GM18517 (cell line): ENCODE data around the gene DRD2.

Experiments
- ATAC-seq: cut with Tn5 transposase; IDR thresholded peaks from one replicate; pipeline ENCODE4 v1.9.1; 2021; ENCODE audit warnings: mild to moderate bottlenecking, moderate library complexity; ENCODE audit not compliant: unreplicated experiment

Gene DRD2

GRCh38 chr11:113377681-113378412 is 97.4 kb downstream of the DRD2 start:
- no peak for ATAC-seq

DNA sequence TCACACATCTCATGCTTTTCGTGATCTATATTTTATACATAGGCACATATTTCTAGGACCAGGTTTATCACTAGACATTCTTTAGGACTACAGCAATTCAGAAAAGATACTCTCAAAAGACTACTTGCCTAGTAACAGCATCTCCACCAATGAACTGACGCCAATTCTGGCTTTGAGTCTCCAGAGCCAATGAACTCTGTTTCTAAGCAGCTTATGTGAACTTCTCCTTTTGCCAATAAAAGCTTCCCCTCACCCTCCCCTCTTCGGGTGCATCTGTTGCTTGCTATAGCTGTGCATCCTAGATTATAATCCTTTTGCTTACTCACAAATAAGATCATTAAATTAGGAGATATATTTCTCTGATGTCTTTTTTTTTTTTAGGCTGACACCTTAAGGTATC is 99.0 kb downstream of the DRD2 start:
- no peak for ATAC-seq

DNA sequence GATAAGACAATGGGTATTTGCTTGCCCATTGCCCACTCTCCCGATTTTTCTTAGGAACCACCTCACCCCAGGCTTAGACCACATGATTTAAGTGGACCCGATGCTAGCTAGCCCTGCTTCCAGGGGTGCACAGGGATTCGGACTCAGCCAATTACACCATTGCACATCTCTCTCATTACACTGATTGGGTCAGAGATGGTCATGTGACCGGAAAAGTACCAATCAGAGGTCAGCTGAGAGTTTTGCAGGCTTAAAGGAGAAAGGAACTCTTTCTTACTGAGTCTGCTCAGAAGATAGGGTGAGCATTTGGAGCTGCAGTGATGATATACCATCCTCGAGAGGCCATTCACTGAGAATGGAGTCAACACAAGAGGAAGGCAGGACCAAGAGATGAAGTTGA is 99.8 kb downstream of the DRD2 start:
- ATAC-seq: no peak

DNA sequence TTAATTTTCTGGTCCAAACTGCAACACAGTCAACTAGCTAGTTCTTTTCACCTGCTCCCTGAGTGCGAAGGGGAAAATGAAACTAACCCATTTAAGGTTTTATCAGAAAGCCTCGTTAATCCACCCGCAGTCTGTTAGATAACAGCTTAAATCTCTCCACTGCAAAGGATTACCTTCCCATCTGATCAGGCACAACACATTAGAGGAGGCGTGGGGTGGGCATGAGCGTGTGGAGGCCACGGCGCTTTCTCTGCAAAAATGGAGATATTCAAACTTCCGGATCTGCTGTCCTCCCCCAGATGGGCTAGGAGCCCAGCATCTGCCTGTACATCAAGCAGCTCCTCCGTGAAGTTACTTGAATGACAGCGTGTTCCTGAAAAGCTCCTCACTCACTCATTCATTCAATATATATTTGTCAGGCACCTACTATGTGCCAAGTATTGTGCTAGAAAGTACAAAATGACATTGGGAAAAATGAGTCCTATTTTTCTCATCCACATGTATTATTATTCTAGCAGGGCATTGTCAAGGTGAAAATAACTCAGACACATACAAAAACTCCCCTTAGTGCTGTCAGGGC is 101.1 kb downstream of the DRD2 start:
- ATAC-seq: no peak

DNA sequence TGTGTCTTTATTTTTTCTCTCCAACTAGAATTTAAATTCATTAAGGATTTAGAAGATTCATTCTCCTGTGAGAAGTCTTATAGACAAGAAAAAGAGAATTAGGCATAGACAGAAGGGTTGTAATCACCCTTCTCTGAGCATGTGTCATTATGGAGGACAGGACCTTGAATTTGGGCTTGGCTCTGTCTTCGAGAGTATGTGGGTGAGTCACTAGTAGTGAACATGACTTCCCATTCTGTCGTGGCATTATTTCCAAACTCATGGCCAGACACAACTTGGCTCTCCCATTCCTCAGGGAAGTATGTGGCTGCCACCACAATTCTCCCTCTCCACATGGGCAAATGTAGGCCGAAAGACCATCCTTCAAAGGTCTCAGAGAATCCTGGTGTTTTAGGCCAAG is 101.9 kb downstream of the DRD2 start:
- ATAC-seq: no peak

DNA sequence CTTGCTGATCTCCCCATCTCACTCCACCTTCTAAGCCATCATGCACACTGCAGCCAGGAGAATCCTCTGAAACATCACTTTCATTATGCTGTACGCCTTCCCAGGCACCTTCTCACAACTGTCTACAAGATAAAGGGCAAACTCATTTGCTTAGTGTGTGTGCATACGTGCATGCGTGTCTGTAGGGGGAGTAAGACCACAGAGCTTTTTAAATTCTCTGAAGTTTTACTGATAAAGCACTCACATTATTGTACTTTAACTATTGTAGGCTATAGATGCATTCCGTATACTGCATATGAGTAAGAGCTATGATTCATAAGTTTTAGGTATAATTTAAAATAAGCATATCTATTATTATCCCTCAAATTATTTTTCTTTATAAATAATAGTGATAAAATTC is 102.9 kb downstream of the DRD2 start:
- ATAC-seq: no peak

GRCh38 chr11:113370634-113371033 is 104.6 kb downstream of the DRD2 start:
- no peak for ATAC-seq

GRCh38 chr11:113369411-113369810 is 105.8 kb downstream of the DRD2 start:
- ATAC-seq: no peak

DNA sequence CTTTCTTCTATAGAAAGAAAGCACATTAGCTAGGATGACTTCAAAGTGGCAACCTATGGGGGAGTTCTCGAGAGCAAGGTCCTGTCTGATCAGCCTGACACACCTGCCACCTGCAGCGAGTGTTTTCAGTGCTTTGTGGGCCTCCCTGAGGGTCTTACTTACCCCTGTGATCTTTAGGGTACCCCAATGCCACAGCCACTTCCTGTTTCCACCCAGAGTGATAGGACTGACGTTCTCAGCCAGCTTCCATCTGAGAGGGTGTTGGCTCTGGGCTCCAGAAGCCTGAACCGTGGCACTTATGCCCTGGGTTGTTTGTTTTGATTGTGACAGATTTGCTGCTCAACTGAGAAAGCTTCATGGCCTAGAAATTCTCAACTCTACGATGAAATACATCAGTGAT is 109.3 kb downstream of the DRD2 start:
- ATAC-seq: no peak

DNA sequence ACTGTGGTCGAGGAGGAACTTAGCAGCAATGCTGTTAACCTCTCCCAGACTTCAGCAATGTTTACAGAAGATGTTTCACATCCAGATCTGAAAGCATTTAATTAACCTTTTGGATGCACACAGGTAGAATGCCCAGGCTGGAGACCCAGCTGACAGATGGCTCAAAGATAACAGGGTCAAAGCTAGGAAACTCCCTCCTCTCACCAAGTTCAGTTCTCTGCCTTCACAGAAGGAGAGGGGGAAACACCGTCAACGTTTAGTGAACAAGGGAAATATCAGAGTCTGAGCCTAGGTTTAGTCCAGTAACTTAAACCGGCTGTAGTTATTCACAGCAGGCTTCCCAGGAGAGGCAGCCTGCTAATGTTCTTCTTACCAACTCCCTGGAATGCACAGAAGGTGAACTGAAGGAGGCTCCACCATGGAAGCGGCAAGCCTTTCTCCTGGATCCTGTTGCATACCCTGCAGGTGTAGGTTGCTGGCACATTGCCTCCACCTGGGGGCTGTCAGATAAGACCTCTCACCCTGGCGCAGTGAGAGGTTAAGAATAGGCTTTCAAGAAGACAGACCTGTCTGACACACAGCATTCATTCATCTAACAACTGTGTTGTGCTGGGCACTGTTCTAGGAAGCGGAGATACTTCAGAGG is 111.1 kb downstream of the DRD2 start:
- ATAC-seq: no peak

DNA sequence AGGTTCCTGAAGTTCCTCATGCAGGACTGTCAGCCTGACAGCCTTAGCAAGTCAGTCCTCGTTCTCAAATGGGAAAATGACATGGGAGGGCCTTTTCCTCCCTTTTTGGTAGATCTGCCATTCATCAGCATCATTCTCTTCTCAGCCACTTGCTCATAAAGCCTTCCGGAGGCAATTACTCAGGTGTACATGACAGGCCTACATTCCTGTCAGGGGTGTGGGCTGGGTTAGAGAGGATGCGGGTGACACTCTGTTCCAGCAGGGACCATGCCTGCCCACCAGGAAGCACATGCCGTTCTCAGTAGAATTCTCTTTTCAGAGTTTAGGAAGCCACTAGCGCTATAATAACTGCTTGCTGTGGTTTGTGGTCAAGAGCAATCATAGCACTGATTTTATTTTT is 111.8 kb downstream of the DRD2 start:
- no peak for ATAC-seq
